Stimulated activated CD8-positive, alpha-beta memory T cell treated with anti-CD3 and anti-CD28 coated beads, Interleukin-7, amount 100 ng/mL, for 1 hour (primary cell): ENCODE results near the gene CLIC3.

Experiments
- DNase-seq, 2 donors: peaks; one replicate each; pipeline ENCODE4 v3.0.0-alpha.2; 2020; ENCODE audit warnings: low read depth in 2 of 2

The CLIC3 gene

GRCh38 chr9:137000177-137000930 lies 4.0 kb upstream of the CLIC3 start:
- no peak for DNase-seq

DNA sequence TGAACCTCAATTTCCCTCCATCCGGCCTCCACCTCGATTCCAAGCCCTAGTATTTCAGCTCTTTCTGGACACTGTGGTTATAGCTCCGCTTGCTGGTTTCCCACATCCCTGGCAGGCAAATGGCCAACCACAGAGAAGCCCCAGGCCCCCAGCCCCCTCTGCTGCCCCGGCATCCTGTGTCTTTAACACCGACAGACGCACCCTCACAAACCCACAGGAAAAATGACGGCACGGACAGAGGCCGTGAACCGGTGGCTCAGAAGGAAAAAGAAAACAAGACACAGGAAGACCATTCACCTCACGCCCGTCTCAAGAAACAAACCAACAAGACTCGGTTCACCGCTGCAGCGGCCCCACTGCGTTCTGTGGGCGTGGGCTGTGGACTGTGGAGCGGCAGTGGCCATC lies 1.5 kb upstream of the CLIC3 start:
- peak in 1 of 2 donors; percentile 26 for DNase-seq

- no peak for DNase-seq
Measured at GRCh38 chr9:136997371-136997770, 1.0 kb upstream of the CLIC3 start.

DNA sequence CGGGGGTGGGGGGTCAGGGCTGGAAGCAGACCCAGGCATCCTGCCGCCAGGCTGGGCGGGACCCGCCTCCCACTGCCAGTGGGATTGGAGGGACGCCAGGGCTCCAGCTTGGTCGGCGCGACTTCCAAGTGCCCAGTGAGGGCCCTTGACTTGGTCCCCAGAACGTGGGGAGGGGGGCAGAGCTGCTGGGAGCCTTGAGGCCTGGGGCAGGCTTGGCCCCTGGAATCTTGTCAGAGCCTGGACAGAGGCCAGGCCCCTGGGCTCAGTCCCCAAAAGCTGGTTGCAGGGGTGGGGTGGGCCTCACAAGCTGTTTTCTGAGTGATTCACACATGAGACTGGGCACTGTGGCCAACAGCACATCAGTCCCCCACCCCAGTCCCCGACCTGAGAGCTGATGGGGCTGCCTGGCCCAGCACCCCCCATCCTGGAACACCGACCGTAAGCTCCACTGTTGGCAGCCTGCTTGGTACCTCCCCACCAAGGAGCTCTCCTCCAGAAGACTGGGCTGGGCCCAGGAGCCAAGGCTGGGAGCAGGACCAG lies 526 bp downstream of the CLIC3 start:
- no peak for DNase-seq

GRCh38 chr9:136995362-136995761 lies 1.0 kb downstream of the CLIC3 start:
- no peak for DNase-seq

- DNase-seq, result no peak
Measured at GRCh38 chr9:136994888-136995230, 1.5 kb downstream of the CLIC3 start.

DNA sequence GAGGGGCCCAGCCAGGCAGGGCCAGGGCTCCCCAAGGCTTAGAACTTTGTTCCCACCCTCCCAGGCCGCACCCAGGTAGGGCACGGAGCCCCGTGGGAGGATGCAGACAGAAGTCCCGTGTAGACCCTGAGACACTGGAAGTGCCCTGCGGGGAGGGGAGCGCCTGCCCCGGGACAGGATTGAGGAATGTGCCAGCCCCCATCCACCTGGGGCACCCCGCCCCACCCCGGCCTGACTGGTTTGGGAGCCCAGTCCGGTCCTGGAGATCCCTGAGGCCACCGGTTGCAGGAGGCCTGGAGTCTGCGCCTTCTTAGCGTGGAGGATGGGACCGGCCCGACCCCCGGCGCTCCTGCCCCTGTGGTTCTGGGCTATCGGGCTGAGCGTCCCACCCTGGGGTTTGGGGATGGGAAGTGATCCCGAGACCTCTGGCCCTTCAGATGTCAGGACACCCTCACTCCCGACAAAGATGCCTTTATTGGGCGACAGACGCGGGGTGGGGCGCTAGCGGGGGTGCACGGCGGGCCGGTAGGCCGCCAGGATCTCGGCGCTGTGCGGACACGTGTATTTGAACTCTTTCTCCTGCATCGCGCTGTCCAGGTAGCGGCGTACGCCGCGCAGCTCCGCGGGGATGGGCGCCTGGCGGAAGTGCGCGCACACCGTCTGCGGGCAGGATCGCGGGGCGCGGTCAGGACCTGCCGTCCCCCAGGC lies 2.0 kb downstream of the CLIC3 start:
- no peak for DNase-seq

- DNase-seq, result no peak
Measured at GRCh38 chr9:136992819-136993369, 3.5 kb downstream of the CLIC3 start.

GRCh38 chr9:136991993-136992818 lies 4.2 kb downstream of the CLIC3 start, which contains the start of gene PAXX:
Gene PAXX (plus strand): TSS chr9:136992422. CDS start chr9:136992444, 22 bp downstream.
- peak; percentile 87 to 90 for DNase-seq

DNA sequence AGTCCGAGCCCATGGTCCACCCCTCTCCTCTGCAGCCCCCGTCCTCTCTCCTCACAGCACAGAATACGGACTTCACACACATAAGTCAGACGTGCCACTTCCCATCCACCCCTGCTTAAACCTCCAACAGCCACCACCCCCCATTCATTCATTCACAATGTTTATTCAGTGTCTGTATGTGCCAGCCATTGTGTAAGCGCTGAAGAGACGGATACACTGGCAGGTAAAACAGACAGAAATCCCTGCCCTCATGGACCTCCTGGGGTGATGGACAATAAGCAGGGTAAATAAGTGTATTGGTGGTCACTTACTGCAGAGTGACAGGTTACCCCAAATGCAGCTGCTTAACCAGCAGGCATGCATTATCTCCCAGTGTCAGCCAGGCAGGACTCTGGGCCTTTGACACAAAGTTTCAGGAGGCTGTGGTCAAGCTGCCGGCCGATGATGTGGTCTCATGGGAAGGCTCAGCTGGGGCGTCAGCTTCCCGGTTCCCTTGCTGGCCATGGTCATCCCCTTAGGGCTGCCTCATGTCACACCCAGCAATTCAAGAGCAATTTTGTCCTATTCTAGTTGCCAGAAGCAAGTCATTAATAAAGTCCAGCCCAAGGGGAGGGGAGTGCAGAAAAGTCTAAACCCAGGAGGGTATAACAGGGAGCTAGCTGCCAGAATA lies 6.0 kb downstream of the CLIC3 start:
- DNase-seq, result no peak

- no peak for DNase-seq
Measured at GRCh38 chr9:136988872-136989271, 7.5 kb downstream of the CLIC3 start.

DNA sequence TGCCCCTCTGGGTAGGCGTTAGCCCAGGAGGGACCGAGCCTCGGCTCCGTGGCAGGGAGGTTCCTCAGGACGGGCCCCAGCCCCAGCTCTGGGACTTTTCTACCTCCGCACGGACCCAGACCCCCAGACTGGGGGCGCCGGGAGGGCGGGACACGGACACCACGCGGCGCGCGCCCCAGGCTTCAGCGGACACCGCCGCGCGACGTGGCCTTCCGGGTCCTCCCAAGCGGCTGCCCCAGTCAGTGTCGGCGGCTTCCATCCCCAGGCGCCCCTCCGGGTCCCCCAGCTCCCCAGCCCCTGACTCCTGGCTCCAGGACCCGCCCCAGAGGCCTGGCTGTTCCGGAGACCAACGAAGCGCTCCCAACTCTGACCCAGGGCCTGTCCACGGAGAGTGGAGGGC lies 10.5 kb downstream of the CLIC3 start:
- DNase-seq, result no peak

DNA sequence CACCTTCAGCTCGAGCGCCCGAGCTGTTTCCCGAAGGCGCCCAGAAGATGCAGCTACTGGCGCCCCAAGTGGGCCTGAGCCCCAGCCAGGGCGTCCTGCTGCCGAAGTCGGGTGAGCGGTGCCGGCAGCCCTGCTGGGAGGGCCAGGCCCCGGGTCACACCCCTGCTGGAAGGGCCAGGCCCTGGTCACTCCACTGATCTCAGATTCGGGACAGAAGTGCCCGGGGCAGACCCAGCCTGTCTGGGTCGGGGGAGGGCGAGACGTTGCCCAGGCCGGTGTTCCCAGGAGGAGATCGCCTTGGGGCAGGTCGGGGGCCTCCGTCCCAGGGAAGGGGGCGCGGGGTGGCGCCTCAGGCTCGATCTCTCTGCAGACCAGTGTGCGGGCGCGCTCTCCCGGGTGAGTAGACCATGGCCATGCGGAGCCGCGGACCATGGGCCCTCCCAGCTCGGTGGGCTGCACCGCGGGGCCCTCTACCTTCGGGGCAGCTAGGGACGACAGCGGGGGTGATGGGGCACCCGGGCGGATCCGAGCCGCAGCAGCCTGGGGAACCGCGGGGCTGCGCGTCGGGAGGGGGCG lies 11.3 kb downstream of the CLIC3 start:
- DNase-seq, result no peak

- DNase-seq, result no peak
Measured at GRCh38 chr9:136984464-136985026, 11.8 kb downstream of the CLIC3 start.

DNA sequence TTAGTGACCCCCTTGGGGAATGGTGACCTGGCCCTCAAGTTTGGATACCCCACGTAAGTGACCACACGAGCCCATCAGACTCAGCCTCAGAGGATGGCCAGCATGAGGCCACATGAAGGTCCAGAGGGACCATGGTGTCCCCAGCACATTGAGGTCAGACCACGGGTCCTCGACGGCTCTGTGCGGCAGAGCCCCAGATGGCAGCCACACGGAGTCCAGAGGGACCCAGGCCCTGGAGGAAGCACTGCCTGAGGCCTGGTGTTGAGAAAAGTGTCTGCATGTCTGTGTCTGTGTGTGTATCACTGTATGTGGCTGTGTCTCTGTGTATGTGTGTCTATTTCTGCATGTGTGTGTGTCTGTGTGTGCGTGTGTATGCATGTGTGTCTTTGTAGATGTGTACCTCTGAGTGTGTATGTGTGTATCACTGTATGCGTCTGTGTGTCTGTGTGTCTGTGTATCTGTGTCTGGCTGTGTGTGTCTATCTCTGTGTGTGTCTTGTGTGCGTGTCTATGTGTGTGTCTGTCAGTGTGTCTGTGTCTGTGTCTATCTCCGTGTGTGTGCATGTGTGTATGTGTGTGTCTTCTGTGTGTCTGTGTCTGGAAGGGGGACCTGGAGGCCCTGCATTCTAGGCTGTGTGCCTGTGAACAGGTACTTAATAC lies 12.6 kb downstream of the CLIC3 start:
- DNase-seq, result no peak

GRCh38 chr9:136983167-136983566 lies 13.2 kb downstream of the CLIC3 start:
- DNase-seq, result no peak

DNA sequence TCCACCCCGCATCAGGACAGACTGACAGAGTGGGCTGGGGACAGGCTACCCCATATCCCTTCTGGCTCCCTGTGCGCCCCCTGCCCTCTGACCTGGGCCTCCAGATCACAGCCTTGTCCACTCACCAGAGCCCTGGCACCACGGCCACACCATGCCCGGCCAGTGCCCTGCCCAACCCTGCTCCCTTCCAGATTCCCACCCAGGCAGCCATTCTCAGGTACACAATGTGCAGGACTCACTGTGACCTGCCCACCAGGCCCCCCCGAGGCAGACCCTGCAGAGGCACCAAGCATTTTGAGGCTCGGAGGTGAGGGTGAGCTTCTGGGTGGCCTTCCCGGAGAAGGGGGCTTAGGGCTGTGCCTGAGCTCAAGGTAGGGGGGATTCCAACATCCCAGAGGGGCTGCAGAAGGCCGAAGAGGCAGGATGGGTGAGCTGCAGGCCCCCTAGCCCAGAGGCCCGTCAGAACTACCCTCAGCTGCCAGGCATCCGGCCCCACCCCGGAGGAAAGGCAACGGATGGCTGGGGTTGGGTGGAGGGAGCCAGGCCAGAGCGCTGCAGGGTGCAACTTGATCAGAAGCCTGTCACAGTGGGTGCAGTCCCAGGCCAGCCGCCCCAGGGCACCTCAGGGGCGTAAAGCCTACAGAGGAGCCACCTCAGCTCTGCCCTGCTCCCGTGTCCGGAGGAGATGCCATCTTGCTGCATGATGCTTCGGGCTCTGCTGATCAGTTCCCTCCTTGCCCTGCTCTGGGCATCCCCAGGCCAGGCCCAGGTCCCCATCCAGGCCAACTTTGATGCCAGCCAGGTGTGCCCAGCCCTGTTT lies 13.9 kb downstream of the CLIC3 start, which contains the start of gene LCNL1:
LCNL1 (plus strand) TSS at position 762 of the 820 bp plus-strand sequence. CDS start 594 bp downstream, outside the sequence.
- DNase-seq, result no peak

GRCh38 chr9:136981588-136982231 lies 14.7 kb downstream of the CLIC3 start:
- no peak for DNase-seq
